Thyroid gland (tissue), 4 donors: ENCODE data around the gene SPINT2.

ENCODE experiments used
- CTCF ChIP-seq, 6 experiments: fragments of 200-600 bp in 3 of 6; fragments of 450-650 bp in 3 of 6; sonication (generic) in 3 of 6; IDR thresholded peaks; one replicate each; pipeline ENCODE4 v1.5.1; 2016 to 2019; ENCODE audit warnings: antibody characterized with exemption in 6 of 6, mild to moderate bottlenecking in 2 of 6, inconsistent platforms in 1 of 6, moderate library complexity in 1 of 6
- POLR2A ChIP-seq, 2 donors: fragments of 450-650 bp; IDR thresholded peaks; one replicate each; pipeline ENCODE4 v1.6.1; 2017; ENCODE audit warnings: antibody characterized with exemption in 2 of 2, mild to moderate bottlenecking in 2 of 2, moderate library complexity in 1 of 2

DNA sequence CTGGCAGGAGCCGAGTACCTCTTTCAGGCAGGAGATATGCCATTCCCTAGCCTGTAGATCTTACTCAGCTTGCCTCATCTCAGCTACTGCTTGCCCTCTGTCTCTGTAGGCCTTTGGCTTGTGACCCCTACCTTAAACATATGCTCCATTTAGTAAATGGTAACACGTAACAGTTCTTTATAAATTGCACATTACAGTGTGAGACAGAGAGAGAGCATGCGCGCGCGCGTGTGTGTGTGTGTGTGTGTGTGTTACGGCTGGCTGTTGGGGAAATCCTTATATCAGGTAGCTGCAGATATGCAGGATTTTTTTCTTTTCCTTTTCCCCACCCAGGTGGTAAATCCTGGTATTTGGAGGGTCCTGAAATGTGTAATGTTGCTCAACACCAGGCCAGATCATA, 4.2 kb downstream of the SPINT2 start:
- no peak for TF ChIP-seq CTCF (IDR thresholded peaks at IDR 0.05)
- TF ChIP-seq POLR2A (IDR thresholded peaks at IDR 0.05): no peak
